H7 (cell line): ENCODE measurements around the gene SRXN1. TPM values are rescaled to one million over a fixed set of nuclear protein-coding genes. Genes with fewer than 3 reads are reported as not detected.

Source experiments
- DNase-seq: peaks from one replicate; pipeline ENCODE4 v3.0.0; 2012
- H3K27me3 ChIP-seq: 2 replicates; pipeline ENCODE4 v1.6.0; 2011; ENCODE audit warnings: mild to moderate bottlenecking, low read length; ENCODE audit not compliant: control insufficient read depth, insufficient read depth
- H3K36me3 ChIP-seq: replicated peaks from 2 replicates; pipeline ENCODE4 v1.5.1; 2011; ENCODE audit warnings: low read length; ENCODE audit not compliant: control insufficient read depth, insufficient read depth
- H3K4me3 ChIP-seq: 2 replicates; pipeline ENCODE4 v1.5.1; 2011; ENCODE audit warnings: low read depth, mild to moderate bottlenecking, control low read depth, low read length, moderate library complexity; ENCODE audit not compliant: insufficient read depth
- total RNA-seq: library from RNA; depleted of rRNA; stranded (reverse); fragments of >200 nt; shearing (Covaris generic); gene quantifications from 2 replicates; pipeline ENCODE4 v1.2.3, GENCODE V29; 2014

The SRXN1 gene
- total RNA-seq, 1 experiment from 2014 or later, result 34.7 TPM

- no peak overlapping the region for H3K4me3 ChIP-seq
- H3K36me3 ChIP-seq, result no peaks in the 10 kb centered on the region
- no peak for DNase-seq
- H3K27me3 ChIP-seq, result no peaks in the 10 kb centered on the region
Observed at GRCh38 chr20:620246-620645, 32.8 kb downstream of the SRXN1 start.

- no peak overlapping the region for H3K4me3 ChIP-seq
Observed at GRCh38 chr20:618980-619379, 34.0 kb downstream of the SRXN1 start.

GRCh38 chr20:617934-618690 lies 34.9 kb downstream of the SRXN1 start:
- Histone ChIP-seq H3K36me3 (no peaks in the 10 kb centered on the region), H3K4me3 (no peak overlapping the region), H3K27me3 (no peaks in the 10 kb centered on the region)
- DNase-seq, result no peak

More at GRCh38 chr20:618980-619379, 34.0 kb downstream of the SRXN1 start:
- no peaks in the 10 kb centered on the region for H3K36me3 ChIP-seq
- no peak for DNase-seq
- no peaks in the 10 kb centered on the region for H3K27me3 ChIP-seq

- Histone ChIP-seq H3K36me3 (no peaks in the 10 kb centered on the region), H3K27me3 (peaks cover 11% of the 10 kb centered on the region), H3K4me3 (no peak overlapping the region)
- no peak for DNase-seq
Observed at GRCh38 chr20:615514-615913, 37.5 kb downstream of the SRXN1 start.

- Histone ChIP-seq H3K36me3 (no peaks in the 10 kb centered on the region; the same call in 1 of the 2 replicates), H3K27me3 (peaks cover 25% of the 10 kb centered on the region), H3K4me3 (no peak overlapping the region)
- DNase-seq, result no peak
Observed at GRCh38 chr20:611843-612185, 41.2 kb downstream of the SRXN1 start.

GRCh38 chr20:611047-611842 lies 41.8 kb downstream of the SRXN1 start:
- peak; percentile 60 for DNase-seq
- Histone ChIP-seq H3K4me3 (no peak overlapping the region), H3K36me3 (no peaks in the 10 kb centered on the region; the same call in 1 of the 2 replicates), H3K27me3 (peaks cover 25% of the 10 kb centered on the region)

- peak; percentile 100 for DNase-seq
- peak within 1 kb of the TSS; percentile 63 for H3K4me3 ChIP-seq
- no peaks in the 10 kb centered on the region; the same call in 1 of the 2 replicates for H3K36me3 ChIP-seq
- H3K27me3 ChIP-seq, result peaks cover 25% of the 10 kb centered on the region
Observed at GRCh38 chr20:610130-611046, 42.6 kb downstream of the SRXN1 start, which contains the start of gene TCF15. Gene TCF15, minus strand, starts transcription at chr20:610309. Its CDS starts 72 bp downstream, at chr20:610237.

GRCh38 chr20:609371-609964 lies 43.5 kb downstream of the SRXN1 start:
- H3K36me3 ChIP-seq, result no peaks in the 10 kb centered on the region; the same call in 1 of the 2 replicates
- DNase-seq, result peak; percentile 78
- H3K27me3 ChIP-seq, result peaks cover 25% of the 10 kb centered on the region
- H3K4me3 ChIP-seq, result peak overlapping the region; percentile 63

- Histone ChIP-seq H3K36me3 (no peaks in the 10 kb centered on the region; the same call in 1 of the 2 replicates), H3K27me3 (peaks cover 25% of the 10 kb centered on the region), H3K4me3 (peak overlapping the region; percentile 63)
- DNase-seq, result peak; percentile 56
Observed at GRCh38 chr20:608970-609369, 44.0 kb downstream of the SRXN1 start.

- H3K36me3 ChIP-seq, result no peaks in the 10 kb centered on the region; the same call in 1 of the 2 replicates
- DNase-seq, result no peak
- no peak overlapping the region for H3K4me3 ChIP-seq
- peaks cover 25% of the 10 kb centered on the region for H3K27me3 ChIP-seq
Observed at GRCh38 chr20:607476-607875, 45.5 kb downstream of the SRXN1 start.

- H3K36me3 ChIP-seq, result no peaks in the 10 kb centered on the region; the same call in 1 of the 2 replicates
- peaks cover 14% of the 10 kb centered on the region for H3K27me3 ChIP-seq
- DNase-seq, result peak; percentile 39
- no peak overlapping the region for H3K4me3 ChIP-seq
Observed at GRCh38 chr20:605237-605636, 47.8 kb downstream of the SRXN1 start.

- Histone ChIP-seq H3K4me3 (no peak overlapping the region), H3K27me3 (no peaks in the 10 kb centered on the region), H3K36me3 (no peaks in the 10 kb centered on the region)
- no peak for DNase-seq
Observed at GRCh38 chr20:603116-603640, 49.8 kb downstream of the SRXN1 start.

GRCh38 chr20:602111-602970 lies 50.7 kb downstream of the SRXN1 start:
- no peak for DNase-seq
- Histone ChIP-seq H3K36me3 (no peaks in the 10 kb centered on the region), H3K27me3 (no peaks in the 10 kb centered on the region), H3K4me3 (no peak overlapping the region)
